ENCODE measurements around the gene AMN1. TPM values are rescaled to one million over a fixed set of nuclear protein-coding genes. Genes with fewer than 3 reads are reported as not detected.

The AMN1 gene
- total RNA-seq, 1 experiment from 2014 or later, result 9.6 TPM

GRCh38 chr12:31773867-31774266, 45.0 kb upstream of the AMN1 start:
- H3K4me2 ChIP-seq (ENCODE audit: insufficient read depth, insufficient read length, low read length), result no peak overlapping the region
- no peak overlapping the region for H3K18ac ChIP-seq (ENCODE audit: insufficient read length, low read depth, low read length)
- WGBS (ENCODE audit: extremely low coverage, insufficient read length, low lambda C conversion rate), result no CpG with 5 or more reads among the region's 2 CpGs
- no peaks in the 10 kb centered on the region for H3K79me1 ChIP-seq (ENCODE audit: insufficient read depth, low read depth, low read length, poor library complexity, severe bottlenecking)
- no peaks in the 10 kb centered on the region for H3K79me2 ChIP-seq (ENCODE audit: insufficient read depth, low read length)
- no peak overlapping the region for H3K4me3 Mint-ChIP-seq
- H2BK5ac ChIP-seq (ENCODE audit: insufficient read length, low read length), result no peak overlapping the region
- H3K4me1 Mint-ChIP-seq, result peaks cover 3 to 11% of the 10 kb centered on the region in 2 experiments
- H2BK120ac ChIP-seq (ENCODE audit: low read depth, low read length, poor library complexity, severe bottlenecking), result no peak overlapping the region
- no peaks in the 10 kb centered on the region for H4K20me1 ChIP-seq (ENCODE audit: control insufficient read depth, insufficient read depth, insufficient read length)
- H3K9me3 ChIP-seq (ENCODE audit: control insufficient read depth, low read depth, low read length), result no peaks in the 10 kb centered on the region
- H2AK5ac ChIP-seq (ENCODE audit: insufficient read length, low read length), result no peak overlapping the region
- no peak overlapping the region for H3K23ac ChIP-seq (ENCODE audit: insufficient read length, low read depth, low read length)
- peaks cover 2% of the 10 kb centered on the region; the same call in 1 of the 2 replicates for H3K4me1 ChIP-seq (ENCODE audit: insufficient read depth, low read length)
- no peak overlapping the region for H3K56ac ChIP-seq (ENCODE audit: insufficient read length, low read depth, low read length)
- H2BK20ac ChIP-seq (ENCODE audit: low read depth, low read length, poor library complexity, severe bottlenecking), result no peak overlapping the region
- peaks cover 10 to 11% of the 10 kb centered on the region in 2 experiments for H3K9me3 Mint-ChIP-seq
- H3K4ac ChIP-seq (ENCODE audit: low read depth, low read length), result no peak overlapping the region
- no peaks in the 10 kb centered on the region for H3K23me2 ChIP-seq (ENCODE audit: insufficient read length, low read depth, low read length, poor library complexity, severe bottlenecking)
- TF ChIP-seq, protein P1, sequence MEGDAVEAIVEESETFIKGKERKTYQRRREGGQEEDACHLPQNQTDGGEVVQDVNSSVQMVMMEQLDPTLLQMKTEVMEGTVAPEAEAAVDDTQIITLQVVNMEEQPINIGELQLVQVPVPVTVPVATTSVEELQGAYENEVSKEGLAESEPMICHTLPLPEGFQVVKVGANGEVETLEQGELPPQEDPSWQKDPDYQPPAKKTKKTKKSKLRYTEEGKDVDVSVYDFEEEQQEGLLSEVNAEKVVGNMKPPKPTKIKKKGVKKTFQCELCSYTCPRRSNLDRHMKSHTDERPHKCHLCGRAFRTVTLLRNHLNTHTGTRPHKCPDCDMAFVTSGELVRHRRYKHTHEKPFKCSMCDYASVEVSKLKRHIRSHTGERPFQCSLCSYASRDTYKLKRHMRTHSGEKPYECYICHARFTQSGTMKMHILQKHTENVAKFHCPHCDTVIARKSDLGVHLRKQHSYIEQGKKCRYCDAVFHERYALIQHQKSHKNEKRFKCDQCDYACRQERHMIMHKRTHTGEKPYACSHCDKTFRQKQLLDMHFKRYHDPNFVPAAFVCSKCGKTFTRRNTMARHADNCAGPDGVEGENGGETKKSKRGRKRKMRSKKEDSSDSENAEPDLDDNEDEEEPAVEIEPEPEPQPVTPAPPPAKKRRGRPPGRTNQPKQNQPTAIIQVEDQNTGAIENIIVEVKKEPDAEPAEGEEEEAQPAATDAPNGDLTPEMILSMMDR (conservative IDR thresholded peaks at IDR 0.05), result no peak
- H3K27me3 ChIP-seq (ENCODE audit: insufficient read depth, low read length), result no peaks in the 10 kb centered on the region
- H3K9ac ChIP-seq (ENCODE audit: extremely low read depth, insufficient read length, low read length), result no peak overlapping the region
- no peaks in the 10 kb centered on the region; the same call in 1 of the 2 replicates for H3K27me3 Mint-ChIP-seq (ENCODE audit: low read depth)
- peaks cover 4 to 12% (median 4%) of the 10 kb centered on the region in 3 experiments for H3K36me3 Mint-ChIP-seq (ENCODE audit: insufficient read depth in 1 of 3, low read depth in 3 of 3)
- no peak overlapping the region for H3K27ac Mint-ChIP-seq
- no peak overlapping the region for H2BK12ac ChIP-seq (ENCODE audit: insufficient read length, low read depth, low read length)
- H4K91ac ChIP-seq (ENCODE audit: insufficient read length, low read depth, low read length), result no peak overlapping the region
- H3T11ph ChIP-seq (ENCODE audit: low read length), result no peak overlapping the region
- H4K8ac ChIP-seq (replicated peaks; ENCODE audit: insufficient read length, low read depth, low read length), result no peak overlapping the region
- no peak overlapping the region for H3K27ac ChIP-seq (ENCODE audit: insufficient read length, low read depth, low read length)
- H3K14ac ChIP-seq (ENCODE audit: insufficient read depth, low read length), result no peak overlapping the region
- no peak overlapping the region for H2AFZ ChIP-seq (ENCODE audit: low read length)
- no peak for DNase-seq
- H4K5ac ChIP-seq (ENCODE audit: insufficient read length, low read depth, low read length), result no peak overlapping the region
- no peak overlapping the region for H2BK15ac ChIP-seq (ENCODE audit: low read depth, low read length)

Data from H9 (cell line).